Progenitor cell of endocrine pancreas (in vitro differentiated cells): ENCODE measurements around the gene N4BP2L2. TPM values are rescaled to one million over a fixed set of nuclear protein-coding genes. Genes with fewer than 3 reads are reported as not detected.

Source experiments
- DNase-seq: peaks from one replicate; pipeline ENCODE4 v3.0.0; 2021; ENCODE audit warnings: low spot score; ENCODE audit not compliant: unreplicated experiment
- H3K27ac Mint-ChIP-seq: 2 replicates; pipeline ENCODE4 v1.8.0; 2021; ENCODE audit warnings: mild to moderate bottlenecking, moderate library complexity, mixed read lengths
- H3K27me3 Mint-ChIP-seq: 2 replicates; pipeline ENCODE4 v1.8.0; 2021; ENCODE audit warnings: mixed read lengths
- H3K36me3 Mint-ChIP-seq: 2 replicates; pipeline ENCODE4 v1.8.0; 2022; ENCODE audit warnings: mixed read lengths; ENCODE audit not compliant: insufficient read depth
- H3K4me1 Mint-ChIP-seq: 2 replicates; pipeline ENCODE4 v1.8.0; 2021; ENCODE audit warnings: low read depth, mixed read lengths
- H3K4me3 Mint-ChIP-seq: 2 replicates; pipeline ENCODE4 v1.8.0; 2021; ENCODE audit warnings: low read depth, mild to moderate bottlenecking, moderate library complexity, mixed read lengths
- H3K9me3 Mint-ChIP-seq: 2 replicates; pipeline ENCODE4 v1.8.0; 2021; ENCODE audit warnings: low read depth, mixed read lengths
- total RNA-seq: library from RNA; stranded (reverse); gene quantifications from 2 replicates; pipeline ENCODE4 v1.2.1, GENCODE V29; 2021
- TF ChIP-seq, protein P1 (sequence below): fragments of 200-600 bp; sonication (generic); IDR thresholded peaks from one replicate; pipeline ENCODE4 v1.5.0; 2021; ENCODE audit warnings: antibody characterized with exemption, mild to moderate bottlenecking; ENCODE audit not compliant: unreplicated experiment

The N4BP2L2 gene
- total RNA-seq, 1 donor from 2014 or later = 155 TPM

DNA sequence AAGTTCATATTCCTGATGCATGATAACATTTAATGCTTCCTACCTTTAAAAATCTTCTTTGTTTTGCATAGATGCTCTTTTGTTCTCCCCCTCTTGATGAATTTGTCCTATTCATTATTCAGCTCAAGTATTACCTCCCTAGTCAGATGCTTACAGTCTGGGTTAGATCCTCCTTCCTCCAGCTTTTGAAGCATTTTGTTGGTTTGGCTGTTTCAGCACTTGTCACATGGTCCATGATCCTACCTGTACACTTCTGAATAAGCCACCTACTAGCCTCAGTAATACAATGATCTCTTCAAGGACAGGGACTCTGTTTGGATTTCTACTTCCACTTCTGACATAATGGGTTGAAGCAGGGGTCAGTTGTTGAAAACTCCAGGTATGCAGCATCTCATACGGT is 148.1 kb downstream of the N4BP2L2 start:
- Mint-ChIP-seq H3K9me3 (no peaks in the 10 kb centered on the region), H3K36me3 (peaks cover 3% of the 10 kb centered on the region), H3K27me3 (peaks cover 5% of the 10 kb centered on the region), H3K4me1 (no peaks in the 10 kb centered on the region), H3K4me3 (no peak overlapping the region), H3K27ac (no peak overlapping the region)
- no peak for DNase-seq
- TF ChIP-seq, protein P1, sequence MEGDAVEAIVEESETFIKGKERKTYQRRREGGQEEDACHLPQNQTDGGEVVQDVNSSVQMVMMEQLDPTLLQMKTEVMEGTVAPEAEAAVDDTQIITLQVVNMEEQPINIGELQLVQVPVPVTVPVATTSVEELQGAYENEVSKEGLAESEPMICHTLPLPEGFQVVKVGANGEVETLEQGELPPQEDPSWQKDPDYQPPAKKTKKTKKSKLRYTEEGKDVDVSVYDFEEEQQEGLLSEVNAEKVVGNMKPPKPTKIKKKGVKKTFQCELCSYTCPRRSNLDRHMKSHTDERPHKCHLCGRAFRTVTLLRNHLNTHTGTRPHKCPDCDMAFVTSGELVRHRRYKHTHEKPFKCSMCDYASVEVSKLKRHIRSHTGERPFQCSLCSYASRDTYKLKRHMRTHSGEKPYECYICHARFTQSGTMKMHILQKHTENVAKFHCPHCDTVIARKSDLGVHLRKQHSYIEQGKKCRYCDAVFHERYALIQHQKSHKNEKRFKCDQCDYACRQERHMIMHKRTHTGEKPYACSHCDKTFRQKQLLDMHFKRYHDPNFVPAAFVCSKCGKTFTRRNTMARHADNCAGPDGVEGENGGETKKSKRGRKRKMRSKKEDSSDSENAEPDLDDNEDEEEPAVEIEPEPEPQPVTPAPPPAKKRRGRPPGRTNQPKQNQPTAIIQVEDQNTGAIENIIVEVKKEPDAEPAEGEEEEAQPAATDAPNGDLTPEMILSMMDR = no peak

DNA sequence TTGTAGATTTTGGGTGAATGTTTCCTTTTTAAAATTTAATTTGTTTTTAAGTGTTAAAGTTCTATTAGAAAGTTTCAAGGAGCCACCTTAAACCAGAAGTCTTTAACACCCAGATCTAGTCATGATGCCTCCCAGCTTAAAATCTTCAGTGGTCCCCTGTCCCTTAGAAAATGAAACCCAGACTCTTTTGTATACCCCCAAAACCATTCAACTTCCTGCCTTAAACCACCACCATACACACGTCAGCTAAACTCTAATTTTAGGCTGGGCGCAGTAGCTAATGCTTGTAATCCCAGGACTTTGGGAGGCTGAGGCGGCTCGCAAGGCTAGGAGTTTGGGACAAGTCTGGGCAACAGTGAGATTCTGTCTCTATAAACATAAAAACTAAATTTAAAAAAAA is 148.5 kb downstream of the N4BP2L2 start:
- H3K4me3 Mint-ChIP-seq = no peak overlapping the region
- no peaks in the 10 kb centered on the region for H3K4me1 Mint-ChIP-seq
- TF ChIP-seq, protein P1 = no peak
- H3K27ac Mint-ChIP-seq = no peak overlapping the region
- DNase-seq = no peak
- H3K36me3 Mint-ChIP-seq = peaks cover 3% of the 10 kb centered on the region
- no peaks in the 10 kb centered on the region for H3K9me3 Mint-ChIP-seq
- peaks cover 5% of the 10 kb centered on the region for H3K27me3 Mint-ChIP-seq

DNA sequence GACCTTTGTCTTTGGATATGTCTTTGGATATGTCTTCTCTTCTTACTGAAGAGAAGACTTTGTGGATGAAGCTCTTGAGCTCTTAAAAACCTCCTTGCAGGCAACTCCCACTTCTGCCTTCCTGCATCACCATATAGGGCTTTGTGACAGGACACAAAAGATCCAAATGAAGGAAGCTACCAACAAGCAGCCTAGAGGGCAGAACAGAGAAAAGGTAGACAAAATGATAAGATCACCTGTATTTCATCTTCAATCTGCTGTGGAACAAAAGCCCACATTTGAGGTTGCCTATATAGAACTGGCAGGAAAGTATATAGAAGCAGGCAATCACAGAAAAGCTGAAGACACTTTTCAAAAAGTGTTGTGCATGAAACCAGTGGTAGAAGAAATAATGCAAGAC is 153.2 kb downstream of the N4BP2L2 start:
- Mint-ChIP-seq H3K36me3 (peaks cover 2% of the 10 kb centered on the region), H3K9me3 (no peaks in the 10 kb centered on the region), H3K27me3 (peaks cover under 1% of the 10 kb centered on the region), H3K4me3 (no peak overlapping the region), H3K4me1 (no peaks in the 10 kb centered on the region), H3K27ac (no peak overlapping the region)
- no peak for DNase-seq
- TF ChIP-seq, protein P1 = no peak

DNA sequence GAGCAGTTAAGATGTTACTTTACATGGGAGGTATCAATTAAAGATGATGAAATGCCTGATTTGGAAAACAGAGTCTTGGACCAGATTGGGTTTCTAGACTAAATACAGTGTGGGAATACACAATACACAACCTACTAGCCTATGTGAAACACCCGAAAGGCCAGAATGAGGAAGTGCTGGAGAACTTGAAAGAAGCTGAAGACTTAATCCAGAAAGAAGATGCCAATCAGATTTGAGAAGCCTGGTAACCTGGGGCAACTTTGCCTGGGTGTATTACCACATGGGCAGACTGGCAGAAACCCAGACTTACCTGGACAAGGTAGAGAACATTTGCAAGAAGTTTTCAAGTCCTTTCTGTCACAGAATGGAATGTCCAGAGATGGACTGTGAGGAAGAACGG is 153.9 kb downstream of the N4BP2L2 start:
- H3K27ac Mint-ChIP-seq = no peak overlapping the region
- no peak for DNase-seq
- TF ChIP-seq, protein P1 = no peak
- H3K9me3 Mint-ChIP-seq = no peaks in the 10 kb centered on the region
- H3K36me3 Mint-ChIP-seq = peaks cover 3% of the 10 kb centered on the region
- no peaks in the 10 kb centered on the region for H3K27me3 Mint-ChIP-seq
- no peak overlapping the region for H3K4me3 Mint-ChIP-seq
- no peaks in the 10 kb centered on the region for H3K4me1 Mint-ChIP-seq

DNA sequence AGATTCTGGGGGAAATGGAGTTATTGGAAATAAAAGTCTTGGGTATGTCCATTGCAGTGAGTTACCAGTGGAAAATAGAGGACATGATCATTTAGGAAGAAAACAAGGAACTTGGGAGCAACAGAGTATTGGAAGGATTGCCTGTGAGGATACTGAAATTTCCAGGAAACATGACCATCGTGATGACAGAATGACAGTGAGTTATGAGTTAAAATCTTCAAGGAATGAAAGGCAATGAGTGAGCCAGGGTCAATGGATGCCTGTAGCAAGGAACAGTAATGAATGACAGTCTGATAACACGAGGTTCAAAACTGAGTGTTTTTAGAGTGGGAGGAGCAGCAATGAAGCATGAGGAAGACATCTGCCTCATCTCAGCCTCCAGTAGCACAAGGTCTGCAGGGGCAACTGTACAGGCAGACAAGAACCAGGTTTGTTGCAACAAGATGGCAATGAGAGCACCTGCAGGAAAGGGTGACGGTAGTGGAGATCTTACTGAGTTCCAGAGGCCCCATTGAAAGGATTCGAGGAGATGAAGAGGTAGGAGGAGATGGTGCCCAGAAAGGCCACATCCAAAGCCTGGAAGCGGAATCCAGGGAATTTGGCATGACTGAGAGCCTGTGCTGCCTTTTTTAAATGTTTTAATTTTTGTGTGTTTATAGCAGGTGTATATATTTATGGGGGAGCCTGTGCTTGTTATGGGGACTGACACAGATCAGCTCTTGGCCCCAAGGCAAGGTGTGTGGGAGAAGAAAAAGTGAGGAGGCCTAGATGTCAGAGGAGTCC is 154.6 kb downstream of the N4BP2L2 start:
- Mint-ChIP-seq H3K36me3 (peaks cover 5% of the 10 kb centered on the region), H3K4me1 (no peaks in the 10 kb centered on the region), H3K4me3 (no peak overlapping the region), H3K27ac (no peak overlapping the region), H3K9me3 (no peaks in the 10 kb centered on the region), H3K27me3 (no peaks in the 10 kb centered on the region)
- TF ChIP-seq, protein P1 = no peak
- no peak for DNase-seq

Other genes starting within 250 kb of the N4BP2L2 start
- gene ZAR1L, start 223.4 kb downstream of the N4BP2L2 start, total RNA-seq = not detected in 2 replicates
- gene BRCA2, start 223.3 kb downstream of the N4BP2L2 start, total RNA-seq = 11.3 and 14.7 TPM in 2 replicates
- 15.9 and 20.0 TPM in 2 replicates for gene N4BP2L1, start 110.7 kb downstream of the N4BP2L2 start, total RNA-seq
- gene PDS5B, start 47.7 kb upstream of the N4BP2L2 start, total RNA-seq = 58.8 and 64.4 TPM in 2 replicates